Retina (tissue), 1 donor: ENCODE measurements around the gene A3GALT2.

Experiments used
- DNase-seq: peaks from one replicate; pipeline ENCODE4 v3.0.0-alpha.2; 2016

A3GALT2 gene

DNA sequence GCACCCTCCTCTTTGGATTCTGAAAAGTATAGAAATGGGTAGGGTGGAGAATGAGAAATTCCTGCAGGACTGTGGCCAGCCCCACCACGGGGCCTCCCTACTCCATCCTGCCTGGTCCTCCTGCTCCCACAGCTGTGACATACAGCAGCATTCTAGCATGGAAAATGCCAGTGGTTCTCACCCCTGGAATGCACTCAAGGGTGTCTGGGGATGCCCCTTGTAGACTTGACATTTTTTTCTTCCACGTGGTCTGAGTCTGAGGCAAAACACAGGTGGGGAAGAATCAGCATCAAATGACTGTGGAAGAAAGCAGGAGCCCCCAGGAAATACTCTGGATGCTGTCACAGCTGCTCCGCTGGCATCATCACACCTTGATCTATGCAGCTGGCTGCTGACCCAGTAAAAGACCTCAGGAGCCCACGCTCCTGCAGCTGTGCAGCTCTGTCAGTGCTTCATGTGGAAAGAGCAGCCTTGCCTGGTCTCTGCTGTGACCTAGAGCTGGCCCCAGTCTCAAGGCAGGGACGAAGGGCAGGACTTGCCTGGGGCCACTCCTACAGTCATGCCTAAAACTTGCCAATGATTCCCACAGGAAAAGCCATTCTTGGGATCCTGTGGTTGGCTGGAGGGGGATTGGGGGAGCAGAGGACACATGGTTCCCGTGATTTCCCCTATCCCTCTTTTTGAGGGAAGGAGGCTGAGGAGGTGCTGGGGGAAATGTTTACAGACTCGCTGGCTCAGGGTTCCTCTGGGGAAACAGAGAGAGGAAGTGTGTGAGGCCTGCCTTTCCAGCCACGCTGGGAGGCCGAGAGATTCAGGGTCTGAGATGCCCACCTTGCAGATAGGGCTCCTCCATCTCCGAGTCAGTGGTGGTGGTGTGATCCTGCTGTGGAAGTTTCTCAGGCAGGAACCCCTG lies 10.8 kb upstream of the A3GALT2 start:
- no peak for DNase-seq

GRCh38 chr1:33330906-33331305 lies 10.0 kb upstream of the A3GALT2 start:
- DNase-seq: no peak

- no peak for DNase-seq
These were observed 9.5 kb upstream of the A3GALT2 start for GRCh38 chr1:33330361-33330890.

DNA sequence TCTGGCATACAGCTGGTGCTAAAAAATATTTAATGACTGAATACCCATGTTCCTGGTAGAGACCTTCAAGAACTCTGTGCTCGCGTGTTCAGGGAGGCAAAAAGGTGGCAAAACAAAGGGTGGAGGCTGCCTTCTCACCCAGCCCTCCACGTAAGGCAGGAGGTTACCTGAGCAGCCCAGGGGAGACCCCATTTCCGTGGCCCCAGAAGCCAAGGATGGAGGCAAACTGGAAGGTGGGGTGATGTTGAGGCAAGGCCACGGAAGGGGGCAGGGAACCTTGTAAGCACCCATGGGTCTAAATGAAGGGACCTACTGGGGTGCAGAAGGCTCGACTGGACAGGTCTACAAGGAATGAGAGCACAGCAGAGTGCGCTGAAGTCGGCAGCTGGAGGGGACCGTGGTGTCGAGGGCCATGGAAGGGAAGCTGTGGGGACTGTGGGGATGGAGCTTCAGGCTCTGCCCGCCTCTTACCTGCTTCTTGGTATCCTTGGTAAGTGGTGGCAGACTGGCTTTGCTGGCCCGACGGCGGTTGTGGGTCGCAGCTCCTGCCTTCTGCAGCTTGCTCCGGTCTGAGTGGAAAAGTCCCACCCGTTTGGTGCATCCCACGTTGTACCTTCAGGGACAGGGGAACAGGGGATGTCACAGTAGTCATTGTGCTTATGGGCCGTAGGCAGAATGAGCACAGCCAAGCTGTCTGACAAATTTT lies 8.9 kb upstream of the A3GALT2 start:
- no peak for DNase-seq

DNA sequence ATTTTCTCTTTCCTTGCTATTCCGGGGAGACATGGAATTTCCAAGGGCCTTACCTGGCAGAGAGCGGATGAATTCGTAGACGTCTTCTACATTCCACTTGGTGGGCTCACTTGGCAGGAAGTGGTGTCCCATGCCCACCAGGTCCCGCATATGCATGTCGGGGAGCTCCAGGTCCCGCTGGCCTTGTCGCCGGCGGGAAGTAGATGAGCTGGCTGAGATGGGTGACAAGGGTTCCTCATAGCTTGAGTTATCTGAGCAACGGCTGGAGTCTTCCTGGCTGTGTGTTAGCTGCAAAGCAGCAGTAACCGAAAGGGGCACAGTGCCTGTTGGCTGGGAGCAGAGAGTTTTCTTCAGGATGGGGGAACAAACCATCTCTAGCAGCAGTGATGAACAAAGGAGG lies 7.9 kb upstream of the A3GALT2 start:
- no peak for DNase-seq

- no peak for DNase-seq
These were observed 6.9 kb upstream of the A3GALT2 start for GRCh38 chr1:33327587-33328325.

GRCh38 chr1:33326785-33327184 lies 5.9 kb upstream of the A3GALT2 start:
- no peak for DNase-seq

DNA sequence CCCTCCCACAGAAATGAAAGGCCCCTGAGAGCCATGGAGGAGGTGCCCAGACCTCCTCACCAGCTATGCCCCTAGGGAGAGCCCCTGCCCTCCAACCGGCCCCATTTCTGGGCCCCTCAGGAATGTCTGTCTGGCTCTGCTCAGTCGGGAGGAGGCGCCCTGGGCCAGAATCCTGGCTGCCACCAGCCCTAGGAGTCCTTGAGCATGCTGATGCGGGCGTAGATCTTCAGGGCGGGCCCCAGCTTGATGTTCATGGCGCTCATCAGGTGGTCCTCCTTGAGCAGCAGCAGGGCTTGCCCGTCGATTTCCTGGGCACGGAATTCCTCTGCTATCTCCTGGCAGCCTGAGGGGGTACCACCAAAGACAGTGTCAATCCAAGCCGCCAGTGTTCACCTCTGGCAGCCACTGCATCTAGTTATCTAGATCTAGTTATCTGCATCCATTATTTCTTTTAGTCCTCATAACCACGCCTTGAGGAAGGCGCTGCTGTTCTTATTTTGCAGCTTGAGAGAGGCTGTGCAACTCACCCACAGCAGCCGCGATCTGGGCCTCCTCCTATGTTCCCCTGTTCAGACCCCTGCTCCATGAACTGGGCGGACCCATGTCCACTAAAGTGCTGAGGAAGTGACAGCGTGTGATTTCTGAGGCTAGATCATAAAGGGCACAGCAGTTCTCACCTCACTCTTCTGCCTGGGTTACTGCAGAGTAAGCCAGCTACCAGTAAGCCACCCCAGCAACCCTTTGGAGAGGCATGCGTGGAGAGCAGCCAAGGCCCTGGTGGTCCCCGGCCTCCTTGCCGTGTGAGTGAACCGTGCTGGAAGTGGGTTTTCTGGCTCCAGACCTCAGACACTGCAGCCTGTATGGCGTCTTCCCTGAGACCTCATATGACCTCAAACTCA lies 4.0 kb upstream of the A3GALT2 start:
- no peak for DNase-seq

DNA sequence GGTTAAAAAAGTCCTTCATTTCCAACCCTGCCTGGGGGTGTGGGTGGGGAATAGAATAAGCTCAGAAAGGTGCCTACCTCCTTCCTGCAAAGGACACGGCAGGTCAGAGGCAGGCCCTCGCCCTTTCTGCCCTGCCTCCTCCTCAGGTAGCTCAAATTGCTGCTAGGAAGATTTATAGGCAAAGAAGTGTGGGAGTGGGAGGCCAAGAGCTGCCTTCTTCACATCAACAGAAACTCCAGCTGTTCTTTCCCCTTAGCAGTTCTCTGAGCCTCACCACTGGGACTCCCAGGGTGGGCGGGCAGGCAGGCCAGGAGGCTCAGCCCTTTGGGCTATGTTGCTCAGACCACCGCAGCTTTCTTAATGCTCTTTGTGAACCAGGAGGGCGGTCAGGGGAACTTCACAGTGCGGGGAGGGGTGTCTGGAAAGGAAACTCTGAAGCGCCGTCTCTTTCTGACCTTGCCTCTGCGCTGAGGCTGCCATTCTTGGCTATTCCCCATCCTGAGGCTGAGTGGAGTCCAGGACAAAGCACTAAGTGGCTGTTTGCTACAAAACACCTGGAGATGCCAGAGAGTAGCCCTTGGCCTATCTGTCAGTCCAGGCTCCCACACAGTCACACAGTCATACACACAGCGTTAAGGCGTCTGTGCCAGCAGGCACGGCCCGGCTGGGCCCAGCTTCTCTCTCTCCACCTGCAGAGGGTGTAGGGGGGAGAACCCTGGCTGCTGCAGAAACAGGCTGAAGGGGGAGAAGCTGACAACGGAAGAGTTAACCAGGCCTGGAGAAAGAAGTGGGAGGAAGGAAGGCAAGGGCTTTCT lies 3.0 kb upstream of the A3GALT2 start:
- DNase-seq: no peak

DNA sequence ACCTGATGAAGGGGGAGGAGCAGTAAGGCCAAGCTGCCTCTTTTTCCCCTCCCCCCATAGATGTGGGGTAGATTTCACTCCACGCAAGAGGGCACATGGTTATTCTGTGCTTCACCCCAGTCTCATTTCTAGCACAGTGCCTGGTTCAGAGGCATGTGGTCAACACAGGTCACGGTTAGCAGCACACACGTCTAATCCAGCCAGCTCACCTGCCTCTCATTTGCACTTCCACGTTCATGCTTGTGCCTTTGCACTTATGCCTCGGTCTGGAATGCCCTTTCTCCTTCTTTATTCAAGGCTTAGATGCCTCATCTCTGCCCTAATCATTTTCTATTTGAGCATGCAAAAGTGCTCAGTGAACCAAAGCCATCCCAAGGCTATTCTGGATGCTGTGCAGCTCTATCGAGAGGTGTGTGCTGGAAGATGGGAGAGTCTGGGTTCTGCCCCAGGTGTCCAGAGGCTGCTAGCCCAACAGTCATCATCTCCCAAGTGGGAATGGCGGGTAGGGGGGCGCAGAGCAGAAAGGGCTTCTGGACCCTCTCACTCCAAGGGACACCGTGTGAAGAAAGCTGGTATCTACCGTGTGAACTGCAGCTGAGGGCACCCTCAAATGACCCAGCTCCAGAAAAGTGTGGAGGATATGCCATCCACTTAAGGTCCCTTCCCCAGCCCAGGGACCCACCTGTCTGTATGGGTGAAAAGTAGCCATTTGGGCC lies 2.1 kb upstream of the A3GALT2 start:
- DNase-seq: no peak

- DNase-seq: no peak
These were observed 1.2 kb upstream of the A3GALT2 start for GRCh38 chr1:33322109-33322508.

DNA sequence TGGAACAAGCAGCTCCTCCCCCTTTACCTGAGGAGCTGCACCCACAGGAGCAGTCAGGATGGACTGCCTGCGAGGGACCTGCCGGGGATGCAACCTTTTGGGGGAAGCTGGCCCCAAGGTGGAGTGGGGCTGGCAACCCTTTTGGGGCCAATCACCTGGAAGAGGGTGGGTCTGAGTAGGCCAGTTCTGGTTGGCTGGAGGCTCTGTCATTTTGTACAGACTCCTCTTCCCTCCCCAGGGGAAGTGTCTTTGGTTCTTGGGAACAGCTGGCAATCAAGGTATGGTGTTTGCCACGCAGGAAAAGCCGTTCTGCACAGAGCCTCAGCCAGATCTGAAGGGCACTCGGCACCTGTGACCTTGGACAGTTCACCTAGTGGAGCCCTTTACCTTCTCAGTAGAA lies 280 bp upstream of the A3GALT2 start:
- DNase-seq: no peak

- no peak for DNase-seq
These were observed 814 bp downstream of the A3GALT2 start for GRCh38 chr1:33319949-33320618.

DNA sequence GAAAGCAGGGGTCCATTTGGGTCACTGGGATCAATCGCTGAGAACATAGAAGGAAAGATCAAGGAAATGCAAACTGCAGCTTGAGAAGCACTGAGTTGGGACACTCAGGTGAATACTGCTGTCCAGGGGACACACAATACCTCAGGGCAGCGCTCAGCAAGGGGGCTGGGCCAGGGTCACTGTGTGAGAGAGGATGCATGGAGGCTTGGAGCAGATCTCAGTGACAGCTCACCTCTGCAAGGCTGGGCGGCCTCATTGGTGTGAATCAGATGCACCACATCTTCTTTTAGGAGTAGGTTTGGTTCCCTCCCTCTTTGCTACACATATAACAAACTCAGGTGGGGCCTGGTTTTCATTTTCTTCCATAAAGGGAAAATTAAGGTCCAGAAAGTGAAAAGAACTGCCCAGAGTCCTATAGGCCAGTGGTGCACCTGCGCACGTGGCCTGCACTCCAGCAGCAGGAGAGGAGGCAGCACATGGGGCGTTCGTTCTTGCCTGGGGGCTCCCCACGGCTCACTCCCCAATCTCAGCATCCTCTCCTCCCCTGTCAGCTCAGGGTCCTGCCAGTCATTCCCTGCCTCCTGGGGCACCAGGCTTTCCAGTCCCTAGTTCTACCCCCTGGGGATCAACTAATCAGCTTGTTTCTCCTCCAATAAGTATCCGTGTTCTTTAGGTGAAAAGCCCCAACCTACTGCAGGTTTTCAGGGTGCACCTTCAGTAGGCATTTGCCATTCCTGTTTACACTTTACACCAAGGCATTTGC lies 1.5 kb downstream of the A3GALT2 start:
- DNase-seq: no peak

- DNase-seq: no peak
These were observed 3.0 kb downstream of the A3GALT2 start for GRCh38 chr1:33317946-33318345.

GRCh38 chr1:33317354-33317753 lies 3.5 kb downstream of the A3GALT2 start:
- DNase-seq: no peak

DNA sequence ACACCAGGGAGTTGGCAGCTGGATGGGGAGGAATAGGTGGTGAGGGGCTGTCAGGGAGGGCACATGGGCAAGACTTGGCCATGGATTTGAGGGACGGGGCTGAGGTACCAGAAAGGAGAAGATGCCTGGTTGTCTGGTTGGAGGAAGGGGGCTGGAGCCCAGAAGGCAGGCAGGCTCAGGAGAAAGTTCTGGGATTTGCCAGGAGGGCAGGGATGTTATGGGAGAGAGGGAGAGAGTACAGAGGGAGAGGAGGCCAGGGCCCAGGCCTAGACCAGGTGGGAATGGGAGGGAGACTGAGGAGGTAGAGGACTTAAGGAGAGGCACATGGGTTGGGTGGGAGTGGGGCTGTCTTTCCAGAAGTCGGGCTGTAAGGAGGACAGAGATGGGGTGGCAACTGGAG lies 4.3 kb downstream of the A3GALT2 start:
- DNase-seq: no peak

DNA sequence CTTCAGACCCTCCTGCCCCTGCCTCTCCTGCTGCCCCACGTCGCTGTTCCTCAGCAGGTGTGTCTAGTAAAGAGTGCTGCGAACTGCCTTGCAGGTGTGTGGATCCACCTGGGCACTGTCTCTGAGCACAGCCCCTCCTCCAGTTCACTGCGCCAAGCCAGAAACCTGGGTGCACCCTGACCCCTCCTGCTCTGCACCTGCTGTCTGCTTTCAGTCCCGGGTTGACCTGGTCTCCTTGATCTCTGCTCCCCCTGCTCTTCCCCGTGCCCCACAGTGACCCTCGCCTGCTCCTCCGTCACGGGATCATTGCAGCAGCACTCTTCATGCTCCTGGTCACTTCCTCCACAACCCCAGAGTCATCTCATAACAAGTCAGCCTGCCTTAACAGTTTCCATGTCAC lies 6.5 kb downstream of the A3GALT2 start:
- DNase-seq: no peak

- DNase-seq: no peak
These were observed 8.5 kb downstream of the A3GALT2 start for GRCh38 chr1:33312413-33312749.
